MM.1S (cell line): ENCODE measurements around the gene UNC5CL.

Experiments used
- EZH2phosphoT487 ChIP-seq: fragments of 300-600 bp; sonication (generic); IDR thresholded peaks from 2 replicates; pipeline ENCODE4 v1.6.1; 2018; ENCODE audit warnings: antibody characterized with exemption, low read length
- TF ChIP-seq, protein P1 (sequence below): fragments of 300-600 bp; sonication (generic); IDR thresholded peaks from 2 replicates; pipeline ENCODE4 v1.5.1; 2016; ENCODE audit warnings: antibody characterized with exemption, low read length, mixed read lengths

DNA sequence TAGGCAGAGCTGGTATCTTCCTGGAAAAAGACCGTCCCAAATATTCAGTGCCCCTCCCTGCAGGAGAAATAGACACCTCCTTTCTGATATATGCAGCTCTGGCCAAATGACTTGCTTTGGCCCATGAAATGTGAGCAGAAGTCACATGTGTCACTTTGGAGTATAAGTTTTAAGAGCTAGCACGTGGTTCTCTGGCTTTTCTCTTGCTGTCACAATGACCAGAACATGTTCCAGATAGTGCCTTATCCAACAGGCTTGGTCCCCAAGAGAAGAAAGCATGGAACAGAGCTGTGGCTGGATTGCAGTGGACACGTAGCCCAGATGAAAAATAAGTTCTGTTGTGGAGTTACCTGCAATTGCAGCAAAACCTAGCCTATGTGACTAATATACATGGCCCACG, 40.4 kb downstream of the UNC5CL start:
- TF ChIP-seq, protein P1, sequence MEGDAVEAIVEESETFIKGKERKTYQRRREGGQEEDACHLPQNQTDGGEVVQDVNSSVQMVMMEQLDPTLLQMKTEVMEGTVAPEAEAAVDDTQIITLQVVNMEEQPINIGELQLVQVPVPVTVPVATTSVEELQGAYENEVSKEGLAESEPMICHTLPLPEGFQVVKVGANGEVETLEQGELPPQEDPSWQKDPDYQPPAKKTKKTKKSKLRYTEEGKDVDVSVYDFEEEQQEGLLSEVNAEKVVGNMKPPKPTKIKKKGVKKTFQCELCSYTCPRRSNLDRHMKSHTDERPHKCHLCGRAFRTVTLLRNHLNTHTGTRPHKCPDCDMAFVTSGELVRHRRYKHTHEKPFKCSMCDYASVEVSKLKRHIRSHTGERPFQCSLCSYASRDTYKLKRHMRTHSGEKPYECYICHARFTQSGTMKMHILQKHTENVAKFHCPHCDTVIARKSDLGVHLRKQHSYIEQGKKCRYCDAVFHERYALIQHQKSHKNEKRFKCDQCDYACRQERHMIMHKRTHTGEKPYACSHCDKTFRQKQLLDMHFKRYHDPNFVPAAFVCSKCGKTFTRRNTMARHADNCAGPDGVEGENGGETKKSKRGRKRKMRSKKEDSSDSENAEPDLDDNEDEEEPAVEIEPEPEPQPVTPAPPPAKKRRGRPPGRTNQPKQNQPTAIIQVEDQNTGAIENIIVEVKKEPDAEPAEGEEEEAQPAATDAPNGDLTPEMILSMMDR, result no peak
- no peak for TF ChIP-seq EZH2phosphoT487
